ENCODE results near the gene ACSL1.

The ACSL1 gene

GRCh38 chr4:184838249-184839074 is 12.7 kb upstream of the ACSL1 start:
- no peak for FAIRE-seq

DNA sequence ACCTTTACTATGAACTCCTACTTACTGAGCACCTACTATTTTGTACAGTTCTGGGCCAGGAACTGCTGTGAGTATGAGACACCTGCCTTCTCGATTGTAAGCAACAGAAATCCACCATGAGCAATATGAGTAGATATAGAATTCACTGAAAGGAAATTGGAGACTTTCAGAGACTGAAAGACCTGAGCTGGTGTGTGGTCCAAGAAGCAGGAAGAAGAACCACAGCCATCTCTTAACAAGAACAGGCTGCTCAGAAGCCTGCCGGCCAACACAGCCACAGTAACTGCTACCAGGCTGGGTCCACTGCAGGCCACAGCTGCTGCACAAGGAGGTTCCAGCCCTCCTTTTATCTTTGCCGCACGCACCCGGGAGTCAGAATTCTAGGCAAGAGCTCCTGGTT is 10.8 kb upstream of the ACSL1 start:
- no peak for FAIRE-seq

DNA sequence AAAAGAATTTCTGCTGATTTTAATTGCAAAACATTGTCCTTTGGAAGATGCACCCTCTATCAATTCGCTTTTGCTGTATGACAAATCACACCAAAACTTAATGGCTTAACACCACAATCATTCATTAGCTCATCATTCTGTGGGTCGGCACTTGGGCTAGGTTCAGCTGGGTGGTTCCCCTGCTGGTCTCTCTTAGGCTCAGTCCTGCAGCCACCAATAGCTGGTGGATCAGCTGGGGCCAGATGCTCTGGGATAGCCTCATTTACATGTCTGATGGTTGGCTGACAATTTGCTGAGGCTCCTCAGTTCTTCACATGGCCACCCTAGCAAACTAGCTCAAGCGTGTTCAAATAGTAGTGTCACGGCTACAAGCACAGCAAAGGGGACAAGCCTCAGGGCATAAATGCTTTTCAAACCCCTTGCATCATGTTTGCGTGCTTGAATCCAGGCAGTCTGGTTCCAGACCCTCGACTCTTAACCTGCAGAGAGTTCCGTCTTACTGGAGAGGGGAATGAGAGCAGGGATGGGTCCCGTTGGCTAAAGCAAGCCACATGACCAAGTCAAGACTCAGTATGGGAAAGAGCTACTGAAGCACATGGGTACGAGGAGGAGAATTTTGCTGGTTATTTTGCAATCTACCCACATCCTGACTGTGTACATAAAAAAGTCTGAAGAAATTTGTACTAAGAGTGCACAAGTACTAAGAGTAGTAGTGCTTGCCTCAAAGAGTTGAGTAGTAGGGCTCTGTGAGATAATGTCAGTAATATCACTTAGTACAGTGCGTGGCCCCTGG is 7.5 kb upstream of the ACSL1 start:
- FAIRE-seq, result no peak

GRCh38 chr4:184831153-184831552 is 5.4 kb upstream of the ACSL1 start:
- FAIRE-seq, result no peak

DNA sequence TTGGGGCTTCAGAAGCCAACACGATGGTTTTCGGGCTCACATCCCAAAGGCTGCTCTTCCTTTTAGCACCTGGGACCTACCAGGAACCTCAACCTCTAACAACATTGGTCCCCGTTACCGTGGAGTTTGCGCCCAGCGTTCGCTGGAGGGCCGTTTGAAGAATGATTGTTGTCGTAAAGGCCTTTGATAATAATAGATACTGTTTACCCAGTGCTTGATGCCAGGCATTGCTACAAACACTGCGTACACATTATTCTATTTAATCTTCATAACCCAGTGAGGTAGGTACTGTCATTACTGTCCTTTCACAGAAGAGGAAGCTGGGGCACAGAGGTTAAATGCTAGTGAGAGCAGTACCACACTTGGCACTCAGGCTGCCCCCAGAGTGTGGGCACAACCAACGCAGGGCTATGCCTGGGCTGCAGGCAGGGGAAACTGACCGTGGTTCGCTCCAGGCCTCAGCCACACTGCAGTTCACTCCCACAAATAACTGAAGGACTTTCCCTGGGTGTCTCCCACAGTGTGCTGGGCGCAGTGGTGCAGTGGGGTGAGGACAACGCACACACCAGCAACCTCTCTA is 1.0 kb upstream of the ACSL1 start:
- no peak for FAIRE-seq

- FAIRE-seq, result no peak
These were observed 450 bp downstream of the ACSL1 start for GRCh38 chr4:184825141-184825895.

DNA sequence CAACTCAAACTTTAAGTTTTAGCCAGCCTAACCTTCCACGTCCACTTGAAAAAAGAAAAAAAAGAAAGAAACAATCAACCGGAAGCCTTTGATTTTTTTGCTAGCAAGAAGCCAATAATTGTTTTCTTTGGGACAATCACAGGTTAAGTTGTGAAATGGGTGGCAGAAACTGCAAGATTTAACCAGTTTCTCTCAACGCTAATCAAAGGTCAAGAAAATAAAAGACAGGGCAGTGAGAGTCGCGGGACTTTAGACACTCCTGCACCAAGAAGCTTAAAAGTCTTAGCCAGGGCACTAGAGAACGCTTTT is 1.0 kb downstream of the ACSL1 start:
- no peak for FAIRE-seq

- FAIRE-seq, result no peak
These were observed 1.5 kb downstream of the ACSL1 start for GRCh38 chr4:184824081-184824775.

DNA sequence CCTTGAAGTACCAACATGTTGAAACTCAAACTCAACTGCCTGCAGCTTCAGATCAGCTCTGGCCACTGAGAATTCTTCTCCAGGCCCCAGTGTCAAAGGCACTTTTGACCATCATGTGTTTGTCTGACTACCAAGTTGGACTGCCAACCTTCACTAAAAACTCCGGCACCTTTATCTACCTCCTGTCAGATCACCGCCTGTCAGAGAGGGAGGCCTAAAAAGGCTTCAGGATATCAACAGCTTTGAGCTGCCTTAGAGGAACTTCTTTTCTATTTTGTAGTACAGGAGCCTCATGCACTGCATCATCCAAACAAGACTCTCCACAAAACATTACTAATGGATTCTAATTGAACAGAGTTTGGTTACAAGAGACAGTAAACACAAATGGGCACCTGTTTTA is 2.8 kb downstream of the ACSL1 start:
- FAIRE-seq, result no peak

DNA sequence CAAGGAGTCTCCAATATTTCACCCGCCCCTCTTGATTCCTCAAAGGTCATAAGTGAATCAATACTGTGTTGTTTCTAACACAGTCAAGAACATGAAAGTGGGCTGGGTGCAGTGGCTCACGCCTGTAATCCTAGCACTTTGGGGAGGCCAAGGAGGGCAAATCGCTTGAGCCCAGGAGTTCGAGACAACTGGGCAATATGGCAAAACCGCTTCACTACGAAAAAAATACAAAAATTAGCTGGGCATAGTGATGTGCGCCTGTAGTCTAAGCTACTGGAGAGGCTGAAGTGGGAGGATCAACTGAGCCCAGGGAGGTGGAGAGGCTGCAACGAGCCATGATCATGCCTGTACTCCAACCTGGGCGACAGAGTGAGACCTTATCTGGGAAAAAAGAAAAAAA is 3.4 kb downstream of the ACSL1 start:
- FAIRE-seq, result no peak

DNA sequence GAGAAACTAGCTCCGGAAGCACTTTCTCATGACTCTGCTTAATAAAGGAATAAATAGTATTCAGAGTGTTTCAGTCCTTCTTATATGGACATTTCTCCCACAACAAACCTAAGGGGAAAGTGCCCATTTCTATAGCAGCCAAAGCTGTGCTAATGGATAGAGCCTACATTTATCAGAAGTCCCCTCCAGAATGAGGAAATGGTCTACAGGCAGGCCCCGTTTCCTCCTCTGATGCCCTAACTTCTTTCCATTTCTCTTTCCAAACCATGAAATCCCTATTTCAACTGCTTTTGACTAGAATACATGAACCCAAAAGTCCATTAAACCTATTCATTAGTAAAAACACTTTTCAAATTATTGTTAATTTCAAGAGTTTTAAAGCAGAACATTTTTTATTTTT is 4.5 kb downstream of the ACSL1 start:
- no peak for FAIRE-seq

DNA sequence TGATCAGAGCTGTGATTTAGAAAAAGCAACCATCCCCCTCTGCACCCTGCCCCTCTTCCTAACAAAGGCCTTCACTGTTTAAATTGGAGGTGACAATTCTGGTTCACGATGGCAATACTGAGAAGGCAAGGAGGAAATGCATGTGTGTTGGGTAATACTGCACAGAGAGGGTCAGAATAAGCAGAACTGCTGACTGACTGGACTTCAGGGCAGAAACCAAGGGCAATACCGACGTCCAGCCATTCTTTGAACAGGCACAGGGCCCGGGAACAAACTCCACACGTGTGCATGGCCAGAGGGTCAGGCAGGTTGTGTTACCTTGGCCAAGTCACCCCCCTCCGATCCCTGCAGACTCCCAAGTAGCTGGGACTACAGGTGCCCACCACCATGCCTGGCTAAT is 6.0 kb downstream of the ACSL1 start:
- no peak for FAIRE-seq

DNA sequence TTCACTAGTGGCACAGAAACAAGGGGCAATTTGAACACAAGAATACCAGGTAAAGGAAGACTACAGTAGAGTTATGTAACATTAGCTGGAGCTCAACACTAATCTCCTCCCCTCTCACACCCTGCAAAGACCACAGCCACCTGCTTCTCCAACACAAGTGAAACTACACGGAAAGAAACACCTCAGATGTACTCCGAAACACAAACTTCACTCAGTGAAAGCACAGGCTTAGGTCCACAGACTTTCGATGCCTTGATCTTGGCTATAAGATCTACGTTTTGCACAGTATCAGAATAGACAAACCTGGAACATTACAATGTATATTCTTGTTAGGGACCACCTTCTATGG is 7.6 kb downstream of the ACSL1 start:
- no peak for FAIRE-seq

- FAIRE-seq, result no peak
These were observed 8.1 kb downstream of the ACSL1 start for GRCh38 chr4:184817494-184818215.

- FAIRE-seq, result no peak
These were observed 8.8 kb downstream of the ACSL1 start for GRCh38 chr4:184816962-184817361.

GRCh38 chr4:184815046-184815877 is 10.5 kb downstream of the ACSL1 start:
- no peak for FAIRE-seq

GRCh38 chr4:184814686-184815045 is 11.1 kb downstream of the ACSL1 start:
- FAIRE-seq, result no peak

- no peak for FAIRE-seq
These were observed 13.1 kb downstream of the ACSL1 start for GRCh38 chr4:184812651-184813181.

DNA sequence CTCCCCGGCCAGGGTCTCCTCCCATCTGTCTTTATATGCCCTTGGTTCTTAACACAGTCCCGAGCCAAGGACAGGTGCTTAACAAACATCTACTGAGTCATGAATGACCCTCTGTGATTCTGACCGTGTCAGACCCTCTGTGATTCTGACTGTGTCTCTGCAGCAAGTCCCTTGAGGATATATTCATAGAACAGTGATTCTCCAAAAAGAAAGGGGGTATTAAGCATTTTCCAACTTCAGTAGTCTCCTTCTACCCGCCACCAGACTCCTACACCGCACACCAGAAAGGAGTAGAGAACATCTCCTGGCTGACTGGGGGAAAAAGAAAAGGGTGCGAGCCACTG is 13.6 kb downstream of the ACSL1 start:
- FAIRE-seq, result no peak

DNA sequence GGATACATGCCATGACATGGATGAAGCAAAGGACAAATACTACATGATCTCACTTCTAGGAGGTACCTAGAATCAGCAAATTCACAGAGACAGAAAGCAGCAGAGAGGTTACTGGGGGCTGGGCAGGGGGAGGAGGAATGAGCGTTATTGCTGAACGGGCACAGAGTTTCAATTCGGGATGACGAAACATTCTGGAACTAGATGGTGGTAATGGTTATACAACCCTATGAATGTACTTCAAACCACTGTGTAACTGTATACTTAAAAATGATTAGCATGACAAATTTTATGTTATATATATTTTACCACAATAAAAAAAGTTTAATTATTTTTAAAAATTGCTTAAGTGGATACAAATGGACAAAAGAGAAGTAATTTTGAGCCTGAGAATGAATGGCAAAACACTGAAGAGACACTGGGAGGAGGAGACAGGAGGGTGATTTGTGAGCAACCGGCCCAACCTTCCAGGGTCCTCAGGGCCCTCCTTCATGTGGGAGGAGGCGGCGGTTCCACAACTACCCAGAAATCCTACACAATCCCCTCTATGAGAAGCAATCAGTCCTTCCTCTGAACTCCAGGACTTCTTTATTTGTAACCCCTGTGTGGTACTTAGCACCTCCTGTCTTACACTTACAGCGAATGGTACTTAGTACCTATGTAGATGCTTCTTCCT is 14.1 kb downstream of the ACSL1 start:
- FAIRE-seq, result no peak

Data from colon (tissue), 2 donors.